Liver (tissue), 3 donors: ENCODE results near the gene SMPD4.
"Not testable (repeated sequence)": the region's sequence is repeated elsewhere in the genome, so short reads cannot be mapped to it uniquely, and the experiment has no call there.

Source experiments
- EGR1 ChIP-seq, 2 donors: IDR thresholded peaks; 2 replicates each; pipeline ENCODE4 v1.6.1; 2016 to 2018; ENCODE audit warnings: antibody characterized with exemption in 2 of 2, low read depth in 2 of 2
- FOXA2 ChIP-seq: IDR thresholded peaks from 2 replicates; pipeline ENCODE4 v1.6.1; 2016; ENCODE audit warnings: antibody characterized with exemption
- HNF4A ChIP-seq, 2 donors: conservative IDR thresholded peaks; 2 replicates each; pipeline ENCODE4 v1.6.1; 2016; ENCODE audit warnings: antibody characterized with exemption in 2 of 2, mild to moderate bottlenecking in 2 of 2
- HNF4G ChIP-seq: IDR thresholded peaks from 2 replicates; pipeline ENCODE4 v1.6.1; 2016; ENCODE audit warnings: antibody characterized with exemption
- JUND ChIP-seq, 2 donors: IDR thresholded peaks; 2 replicates each; pipeline ENCODE4 v1.6.1; 2016; ENCODE audit warnings: antibody characterized with exemption in 2 of 2
- RAD21 ChIP-seq, 2 donors: IDR thresholded peaks; 2 replicates each; pipeline ENCODE4 v1.6.1; 2016; ENCODE audit warnings: antibody characterized with exemption in 2 of 2, mild to moderate bottlenecking in 2 of 2
- RXRA ChIP-seq, 2 donors: IDR thresholded peaks; 2 replicates each; pipeline ENCODE4 v1.6.1; 2017 to 2018; ENCODE audit warnings: antibody characterized with exemption in 2 of 2, mild to moderate bottlenecking in 1 of 2
- SP1 ChIP-seq: IDR thresholded peaks from 2 replicates; pipeline ENCODE4 v1.6.1; 2018; ENCODE audit warnings: antibody characterized with exemption, mild to moderate bottlenecking
- TAF1 ChIP-seq: conservative IDR thresholded peaks from 2 replicates; pipeline ENCODE4 v1.6.1; 2016; ENCODE audit warnings: antibody characterized with exemption, mild to moderate bottlenecking
- YY1 ChIP-seq: IDR thresholded peaks from 2 replicates; pipeline ENCODE4 v1.6.1; 2016; ENCODE audit warnings: antibody characterized with exemption, mild to moderate bottlenecking
- TF ChIP-seq, protein P1 (sequence below): fragments of 150-350 bp; IDR thresholded peaks from 2 replicates; pipeline ENCODE4 v1.5.1; 2017; ENCODE audit warnings: improper control_type of control experiment, low read depth, low read length; ENCODE audit not compliant: missing input control
- TF ChIP-seq, protein P2 (sequence below): IDR thresholded peaks from 2 replicates; pipeline ENCODE4 v1.6.1; 2016; ENCODE audit warnings: antibody characterized with exemption
- TF ChIP-seq, protein P3 (sequence below): IDR thresholded peaks from 2 replicates; pipeline ENCODE4 v1.6.1; 2016; ENCODE audit warnings: antibody characterized with exemption, mild to moderate bottlenecking
- TF ChIP-seq, protein P4 (sequence below): IDR thresholded peaks from 2 replicates; pipeline ENCODE4 v1.6.1; 2016; ENCODE audit warnings: antibody characterized with exemption
- donor health status: healthy.
- donor health status: healthy.

DNA sequence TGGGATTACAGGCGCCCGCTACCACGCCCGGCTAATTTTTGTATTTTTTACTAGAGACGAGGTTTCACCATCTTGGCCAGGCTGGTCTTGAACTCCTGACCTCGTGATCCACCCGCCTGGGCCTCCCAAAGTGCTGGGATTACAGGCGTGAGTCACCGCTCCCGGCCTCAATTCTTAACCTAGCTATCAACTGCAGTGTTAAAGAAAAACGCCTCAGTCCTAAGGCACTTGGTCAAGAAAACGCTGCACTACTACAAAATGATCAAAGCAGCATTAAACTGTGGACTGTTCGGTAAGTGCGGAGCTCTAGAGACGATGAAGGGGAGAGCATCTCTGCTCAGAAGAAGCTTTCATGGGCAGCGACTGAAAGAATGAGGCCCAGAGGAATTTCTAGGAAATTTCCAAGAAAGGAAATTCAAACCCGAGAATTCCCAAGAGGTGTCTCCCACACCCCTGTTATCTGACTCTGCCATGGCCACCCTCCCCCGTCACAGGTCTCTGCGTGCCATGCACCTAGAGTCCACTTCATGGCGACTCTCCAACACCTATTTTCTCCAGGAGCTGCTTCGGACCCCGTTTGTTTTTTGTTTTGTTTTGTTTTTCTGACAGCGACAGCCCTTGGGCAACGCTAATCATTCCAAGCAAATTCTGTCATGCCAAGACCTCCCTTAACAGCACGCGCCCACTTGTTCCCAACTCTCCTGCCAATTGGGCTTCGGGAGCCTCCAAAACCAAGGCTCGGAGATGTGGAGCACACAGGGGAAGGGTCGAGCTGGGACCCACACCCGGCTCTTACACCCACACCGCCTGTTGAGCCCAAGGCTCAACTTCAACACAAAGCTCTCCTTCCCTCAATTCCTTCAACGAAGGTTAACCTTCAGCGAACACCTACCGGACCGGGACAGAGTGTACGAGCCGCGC is 738 bp downstream of the SMPD4 start:
- TF ChIP-seq JUND (IDR thresholded peaks at IDR 0.05); YY1; RXRA (IDR thresholded peaks at IDR 0.05); FOXA2; RAD21 (IDR thresholded peaks at IDR 0.05); TAF1; HNF4A (conservative IDR thresholded peaks at IDR 0.05); EGR1 (IDR thresholded peaks at IDR 0.05; ENCODE audit: low read depth in 2 of 2); HNF4G; SP1: not testable (repeated sequence)
- TF ChIP-seq, protein P1, sequence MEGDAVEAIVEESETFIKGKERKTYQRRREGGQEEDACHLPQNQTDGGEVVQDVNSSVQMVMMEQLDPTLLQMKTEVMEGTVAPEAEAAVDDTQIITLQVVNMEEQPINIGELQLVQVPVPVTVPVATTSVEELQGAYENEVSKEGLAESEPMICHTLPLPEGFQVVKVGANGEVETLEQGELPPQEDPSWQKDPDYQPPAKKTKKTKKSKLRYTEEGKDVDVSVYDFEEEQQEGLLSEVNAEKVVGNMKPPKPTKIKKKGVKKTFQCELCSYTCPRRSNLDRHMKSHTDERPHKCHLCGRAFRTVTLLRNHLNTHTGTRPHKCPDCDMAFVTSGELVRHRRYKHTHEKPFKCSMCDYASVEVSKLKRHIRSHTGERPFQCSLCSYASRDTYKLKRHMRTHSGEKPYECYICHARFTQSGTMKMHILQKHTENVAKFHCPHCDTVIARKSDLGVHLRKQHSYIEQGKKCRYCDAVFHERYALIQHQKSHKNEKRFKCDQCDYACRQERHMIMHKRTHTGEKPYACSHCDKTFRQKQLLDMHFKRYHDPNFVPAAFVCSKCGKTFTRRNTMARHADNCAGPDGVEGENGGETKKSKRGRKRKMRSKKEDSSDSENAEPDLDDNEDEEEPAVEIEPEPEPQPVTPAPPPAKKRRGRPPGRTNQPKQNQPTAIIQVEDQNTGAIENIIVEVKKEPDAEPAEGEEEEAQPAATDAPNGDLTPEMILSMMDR, result not testable (repeated sequence)
- TF ChIP-seq, protein P2, sequence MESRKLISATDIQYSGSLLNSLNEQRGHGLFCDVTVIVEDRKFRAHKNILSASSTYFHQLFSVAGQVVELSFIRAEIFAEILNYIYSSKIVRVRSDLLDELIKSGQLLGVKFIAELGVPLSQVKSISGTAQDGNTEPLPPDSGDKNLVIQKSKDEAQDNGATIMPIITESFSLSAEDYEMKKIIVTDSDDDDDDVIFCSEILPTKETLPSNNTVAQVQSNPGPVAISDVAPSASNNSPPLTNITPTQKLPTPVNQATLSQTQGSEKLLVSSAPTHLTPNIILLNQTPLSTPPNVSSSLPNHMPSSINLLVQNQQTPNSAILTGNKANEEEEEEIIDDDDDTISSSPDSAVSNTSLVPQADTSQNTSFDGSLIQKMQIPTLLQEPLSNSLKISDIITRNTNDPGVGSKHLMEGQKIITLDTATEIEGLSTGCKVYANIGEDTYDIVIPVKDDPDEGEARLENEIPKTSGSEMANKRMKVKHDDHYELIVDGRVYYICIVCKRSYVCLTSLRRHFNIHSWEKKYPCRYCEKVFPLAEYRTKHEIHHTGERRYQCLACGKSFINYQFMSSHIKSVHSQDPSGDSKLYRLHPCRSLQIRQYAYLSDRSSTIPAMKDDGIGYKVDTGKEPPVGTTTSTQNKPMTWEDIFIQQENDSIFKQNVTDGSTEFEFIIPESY, result not testable (repeated sequence)
- TF ChIP-seq, protein P3, sequence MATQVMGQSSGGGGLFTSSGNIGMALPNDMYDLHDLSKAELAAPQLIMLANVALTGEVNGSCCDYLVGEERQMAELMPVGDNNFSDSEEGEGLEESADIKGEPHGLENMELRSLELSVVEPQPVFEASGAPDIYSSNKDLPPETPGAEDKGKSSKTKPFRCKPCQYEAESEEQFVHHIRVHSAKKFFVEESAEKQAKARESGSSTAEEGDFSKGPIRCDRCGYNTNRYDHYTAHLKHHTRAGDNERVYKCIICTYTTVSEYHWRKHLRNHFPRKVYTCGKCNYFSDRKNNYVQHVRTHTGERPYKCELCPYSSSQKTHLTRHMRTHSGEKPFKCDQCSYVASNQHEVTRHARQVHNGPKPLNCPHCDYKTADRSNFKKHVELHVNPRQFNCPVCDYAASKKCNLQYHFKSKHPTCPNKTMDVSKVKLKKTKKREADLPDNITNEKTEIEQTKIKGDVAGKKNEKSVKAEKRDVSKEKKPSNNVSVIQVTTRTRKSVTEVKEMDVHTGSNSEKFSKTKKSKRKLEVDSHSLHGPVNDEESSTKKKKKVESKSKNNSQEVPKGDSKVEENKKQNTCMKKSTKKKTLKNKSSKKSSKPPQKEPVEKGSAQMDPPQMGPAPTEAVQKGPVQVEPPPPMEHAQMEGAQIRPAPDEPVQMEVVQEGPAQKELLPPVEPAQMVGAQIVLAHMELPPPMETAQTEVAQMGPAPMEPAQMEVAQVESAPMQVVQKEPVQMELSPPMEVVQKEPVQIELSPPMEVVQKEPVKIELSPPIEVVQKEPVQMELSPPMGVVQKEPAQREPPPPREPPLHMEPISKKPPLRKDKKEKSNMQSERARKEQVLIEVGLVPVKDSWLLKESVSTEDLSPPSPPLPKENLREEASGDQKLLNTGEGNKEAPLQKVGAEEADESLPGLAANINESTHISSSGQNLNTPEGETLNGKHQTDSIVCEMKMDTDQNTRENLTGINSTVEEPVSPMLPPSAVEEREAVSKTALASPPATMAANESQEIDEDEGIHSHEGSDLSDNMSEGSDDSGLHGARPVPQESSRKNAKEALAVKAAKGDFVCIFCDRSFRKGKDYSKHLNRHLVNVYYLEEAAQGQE, result not testable (repeated sequence)
- TF ChIP-seq, protein P4, sequence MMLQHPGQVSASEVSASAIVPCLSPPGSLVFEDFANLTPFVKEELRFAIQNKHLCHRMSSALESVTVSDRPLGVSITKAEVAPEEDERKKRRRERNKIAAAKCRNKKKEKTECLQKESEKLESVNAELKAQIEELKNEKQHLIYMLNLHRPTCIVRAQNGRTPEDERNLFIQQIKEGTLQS, result not testable (repeated sequence)
